A549 (cell line): Measurements from ENCODE around the gene PLEKHA6. TPM values are rescaled to one million over a fixed set of nuclear protein-coding genes. Genes with fewer than 3 reads are reported as not detected.

Experiments used
- ATAC-seq, 2 experiments: fragments of 200-7000 bp in 1 of 2; fragments of >200 bp in 1 of 2; cut with Nextera tagmentation in 1 of 2; cut with Tn5 transposase in 1 of 2; 3 replicates each; pipeline versions ENCODE4 v1.8.0 to v1.9.1; 2018 to 2020; ENCODE audit warnings: mild to moderate bottlenecking in 1 of 2, moderate library complexity in 1 of 2
- CTCF ChIA-PET: fragments of 300-600 bp; sonication (Branson Sonifier 250); formaldehyde crosslinking; extraction: SDS; loops from one replicate; lab custom pipeline; 2021; ENCODE audit warnings: antibody characterized with exemption, inconsistent platforms; lab: Yijun Ruan, JAX
- POLR2A ChIA-PET: fragments of 350-600 bp; formaldehyde crosslinking; extraction: SDS; loops from one replicate; lab custom pipeline; 2021; ENCODE audit warnings: antibody characterized with exemption, inconsistent platforms; lab: Yijun Ruan, JAX
- DNase-seq, 2 experiments: peaks; one replicate each; pipeline versions ENCODE4 v3.0.0 to v3.0.0-alpha.2; 2011 to 2016; ENCODE audit warnings: low read depth in 1 of 2, low spot score in 1 of 2
- FAIRE-seq: peaks from 2 replicates; lab custom pipeline; 2011; peaks lifted over from hg19 to GRCh38; lab: Jason Lieb, UNC
- H3K27ac ChIP-seq, 2 experiments: fragments of >200 bp; sonication (Bioruptor Twin); formaldehyde crosslinking; 3 replicates each; pipeline ENCODE4 v1.5.1; 2016 to 2017
- H3K4me1 ChIP-seq: fragments of >200 bp; sonication (Bioruptor Twin); formaldehyde crosslinking; 3 replicates; pipeline ENCODE4 v1.6.1; 2016
- H3K4me2 ChIP-seq: fragments of >200 bp; sonication (Bioruptor Twin); formaldehyde crosslinking; 3 replicates; pipeline ENCODE4 v1.6.1; 2016
- H3K4me3 ChIP-seq: fragments of >200 bp; sonication (Bioruptor Twin); formaldehyde crosslinking; 3 replicates; pipeline ENCODE4 v1.5.1; 2016
- H3K9me3 ChIP-seq: fragments of >200 bp; sonication (Bioruptor Twin); formaldehyde crosslinking; 3 replicates; pipeline ENCODE4 v1.6.1; 2016
- BHLHE40 ChIP-seq: IDR thresholded peaks from 2 replicates; pipeline ENCODE4 v1.6.1; 2012; ENCODE audit warnings: low read depth, low read length, inconsistent platforms
- CBX8 ChIP-seq: fragments of 200-600 bp; sonication (generic); IDR thresholded peaks from 2 replicates; pipeline ENCODE4 v1.6.1; 2016
- CHD4 ChIP-seq: fragments of 200-600 bp; sonication (generic); IDR thresholded peaks from 2 replicates; pipeline ENCODE4 v1.6.1; 2016; ENCODE audit warnings: antibody characterized with exemption, mild to moderate bottlenecking, borderline replicate concordance
- CTCF ChIP-seq: fragments of >200 bp; sonication (Bioruptor Twin); formaldehyde crosslinking; IDR thresholded peaks from 3 replicates; pipeline ENCODE4 v1.5.1; 2016
- E2F6 ChIP-seq: IDR thresholded peaks from 2 replicates; pipeline ENCODE4 v1.6.1; 2012; ENCODE audit warnings: low read depth, borderline replicate concordance
- ELK1 ChIP-seq: fragments of 150-350 bp; IDR thresholded peaks from 2 replicates; pipeline ENCODE4 v1.6.1; 2014; ENCODE audit warnings: low read depth, mild to moderate bottlenecking, low read length
- GATA3 ChIP-seq: IDR thresholded peaks from 2 replicates; pipeline ENCODE4 v1.6.1; 2012; ENCODE audit warnings: borderline replicate concordance
- HDAC2 ChIP-seq: fragments of 200-600 bp; sonication (generic); IDR thresholded peaks from 2 replicates; pipeline ENCODE4 v1.6.1; 2016
- HES2 ChIP-seq: fragments of >200 bp; sonication (Bioruptor Twin); formaldehyde crosslinking; IDR thresholded peaks from 2 replicates; pipeline ENCODE4 v1.6.1; 2016
- HEYL ChIP-seq: fragments of 250-450 bp; sonication (Bioruptor Pico); IDR thresholded peaks from 2 replicates; pipeline ENCODE4 v1.8.0; 2021; ENCODE audit warnings: mild to moderate bottlenecking, moderate library complexity
- HOXA7 ChIP-seq: fragments of 250-450 bp; sonication (Bioruptor Pico); IDR thresholded peaks from 2 replicates; pipeline ENCODE4 v1.5.0; 2020; ENCODE audit warnings: mild to moderate bottlenecking, moderate library complexity
- HOXB13 ChIP-seq: fragments of 250-450 bp; sonication (Bioruptor Pico); IDR thresholded peaks from 2 replicates; pipeline ENCODE4 v1.5.0; 2020; ENCODE audit warnings: low read depth, mild to moderate bottlenecking, moderate library complexity
- HOXB5 ChIP-seq: fragments of 250-450 bp; sonication (Bioruptor Pico); IDR thresholded peaks from 2 replicates; pipeline ENCODE4 v1.5.0; 2020; ENCODE audit warnings: mild to moderate bottlenecking, moderate library complexity
- JUN ChIP-seq, 2 experiments: fragments of >200 bp; sonication (Bioruptor Twin); formaldehyde crosslinking; IDR thresholded peaks; 2 replicates in 1 of 2; 3 replicates in 1 of 2; pipeline ENCODE4 v1.6.1; 2016 to 2017
- JUNB ChIP-seq: fragments of >200 bp; sonication (Bioruptor Twin); formaldehyde crosslinking; IDR thresholded peaks from 2 replicates; pipeline ENCODE4 v1.6.1; 2016
- KDM1A ChIP-seq: fragments of 200-600 bp; sonication (generic); IDR thresholded peaks from 2 replicates; pipeline ENCODE4 v1.6.1; 2016; ENCODE audit warnings: low read depth, mild to moderate bottlenecking
- KDM5A ChIP-seq: fragments of 200-600 bp; sonication (generic); IDR thresholded peaks from 2 replicates; pipeline ENCODE4 v1.6.1; 2016; ENCODE audit warnings: antibody characterized with exemption, mild to moderate bottlenecking
- MAFK ChIP-seq: fragments of 450-650 bp; IDR thresholded peaks from 2 replicates; pipeline ENCODE4 v1.6.1; 2014; ENCODE audit not compliant: partially characterized antibody
- MAZ ChIP-seq: fragments of 150-350 bp; IDR thresholded peaks from 2 replicates; pipeline ENCODE4 v1.6.1; 2014; ENCODE audit warnings: antibody characterized with exemption, low read depth, low read length, borderline replicate concordance
- NFE2L2 ChIP-seq: fragments of 150-350 bp; conservative IDR thresholded peaks from 2 replicates; pipeline ENCODE4 v1.6.1; 2014; ENCODE audit warnings: low read length
- NR3C1 ChIP-seq: fragments of >200 bp; sonication (Bioruptor Twin); formaldehyde crosslinking; IDR thresholded peaks from 3 replicates; pipeline ENCODE4 v1.6.1; 2017
- POLR2A ChIP-seq: IDR thresholded peaks from 2 replicates; pipeline ENCODE4 v1.6.1; 2012; ENCODE audit warnings: mild to moderate bottlenecking, low read length
- RAD21 ChIP-seq, 2 experiments: fragments of >200 bp in 1 of 2; sonication (Bioruptor Twin) in 1 of 2; formaldehyde crosslinking in 1 of 2; IDR thresholded peaks in 1 of 2; conservative IDR thresholded peaks in 1 of 2; 2 replicates in 1 of 2; 3 replicates in 1 of 2; pipeline ENCODE4 v1.6.1; 2012 to 2018; ENCODE audit warnings: inconsistent platforms in 1 of 2
- RARB ChIP-seq: fragments of 250-450 bp; sonication (Bioruptor Pico); IDR thresholded peaks from 2 replicates; pipeline ENCODE4 v1.8.0; 2021; ENCODE audit warnings: mild to moderate bottlenecking, moderate library complexity
- RCOR1 ChIP-seq: fragments of 150-350 bp; IDR thresholded peaks from 2 replicates; pipeline ENCODE4 v1.6.1; 2014; ENCODE audit warnings: antibody characterized with exemption, low read length, low read depth
- RNF2 ChIP-seq: fragments of 200-600 bp; sonication (generic); IDR thresholded peaks from 2 replicates; pipeline ENCODE4 v1.6.1; 2016; ENCODE audit warnings: low read depth, mild to moderate bottlenecking, antibody characterized with exemption, moderate library complexity, borderline replicate concordance
- SMC3 ChIP-seq: fragments of >200 bp; sonication (Bioruptor Twin); formaldehyde crosslinking; IDR thresholded peaks from 3 replicates; pipeline ENCODE4 v1.6.1; 2018; ENCODE audit warnings: inconsistent platforms
- SREBF2 ChIP-seq: fragments of 450-650 bp; IDR thresholded peaks from 2 replicates; pipeline ENCODE4 v1.6.1; 2014; ENCODE audit warnings: mild to moderate bottlenecking, moderate library complexity
- ZNF302 ChIP-seq: fragments of 250-450 bp; sonication (Bioruptor Pico); IDR thresholded peaks from 2 replicates; pipeline ENCODE4 v1.9.0; 2021; ENCODE audit warnings: inconsistent platforms, mild to moderate bottlenecking, moderate library complexity
- WGBS: methylation state at CpG from one replicate; pipeline ENCODE4 v1.1.6; 2017; ENCODE audit errors: missing lambda C conversion rate; 5-methylcytosine and 5-hydroxymethylcytosine counted together
- polyA plus RNA-seq, 4 experiments: library from polyadenylated mRNA; depleted of rRNA in 3 of 4; stranded (reverse); fragments of >200 nt; fragmentation: RNase III in 1 of 4; extraction: RNeasy Plus Mini Kit Qiagen cat#74134 plus additional on column Dnase treatment in 1 of 4; gene quantifications; 2 replicates in 3 of 4; 3 replicates in 1 of 4; pipeline ENCODE4 v1.2.3, GENCODE V29; 2011 to 2017
- TF ChIP-seq, protein P1 (sequence below): fragments of 250-450 bp; sonication (Bioruptor Pico); IDR thresholded peaks from 2 replicates; pipeline ENCODE4 v1.5.0; 2020; ENCODE audit warnings: low read depth, mild to moderate bottlenecking, moderate library complexity
- TF ChIP-seq, protein P2 (sequence below): fragments of 450-650 bp; IDR thresholded peaks from 2 replicates; pipeline ENCODE4 v1.6.1; 2014; ENCODE audit warnings: antibody characterized with exemption

The PLEKHA6 gene
- polyA plus RNA-seq, 2 of the 4 experiments (the other 2 are of a cell fraction) = 13.0 to 26.2 TPM

DNA sequence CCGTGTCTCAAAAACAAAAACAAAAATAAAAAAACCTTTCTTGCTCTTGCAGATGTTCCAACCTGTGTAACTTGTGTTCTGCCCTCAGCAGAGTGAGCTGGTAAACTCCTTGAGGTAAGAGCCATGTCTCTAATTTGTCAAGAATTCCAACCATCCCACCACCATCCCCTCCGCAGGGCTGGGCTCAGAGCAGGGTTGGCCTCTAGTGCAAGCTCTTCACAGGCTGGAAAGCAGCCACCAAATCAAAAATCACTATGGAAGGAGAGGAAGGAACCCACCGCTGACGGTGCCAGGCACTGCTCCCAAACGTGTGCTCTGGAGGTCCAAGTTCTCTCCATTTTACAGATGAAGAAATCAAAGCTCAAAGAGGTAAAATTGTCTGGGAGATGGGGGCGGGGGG lies 9.4 kb downstream of the PLEKHA6 start:
- H3K4me3 ChIP-seq = no peak overlapping the region
- no peak overlapping the region for H3K27ac ChIP-seq
- no peak for FAIRE-seq
- no peak for DNase-seq
- 89% methylated on average over 6 of the region's 6 CpGs for WGBS
- ATAC-seq = no peak
- no peaks in the 10 kb centered on the region for H3K9me3 ChIP-seq
- no peak overlapping the region for H3K4me2 ChIP-seq
- ChIA-PET POLR2A (no interaction called here), CTCF (interaction anchor here (0.8 to 8.5 kb wide), 8 partner anchors 9 to 479 kb away, joined by 3 to 86 read pairs (median 6); partner anchors contain the start of genes GOLT1A and PLEKHA6)
- TF ChIP-seq BHLHE40 = no peak
- TF ChIP-seq RCOR1 = no peak
- no peak for TF ChIP-seq ZNF302 (CRISPR knock-in tag)
- no peak for TF ChIP-seq RNF2
- TF ChIP-seq SMC3 = no peak
- TF ChIP-seq CHD4 = no peak
- TF ChIP-seq, protein P1, sequence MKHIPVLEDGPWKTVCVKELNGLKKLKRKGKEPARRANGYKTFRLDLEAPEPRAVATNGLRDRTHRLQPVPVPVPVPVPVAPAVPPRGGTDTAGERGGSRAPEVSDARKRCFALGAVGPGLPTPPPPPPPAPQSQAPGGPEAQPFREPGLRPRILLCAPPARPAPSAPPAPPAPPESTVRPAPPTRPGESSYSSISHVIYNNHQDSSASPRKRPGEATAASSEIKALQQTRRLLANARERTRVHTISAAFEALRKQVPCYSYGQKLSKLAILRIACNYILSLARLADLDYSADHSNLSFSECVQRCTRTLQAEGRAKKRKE (CRISPR knock-in tag) = no peak
- no peak for TF ChIP-seq KDM1A
- TF ChIP-seq JUNB = no peak
- no peak for TF ChIP-seq RARB (CRISPR knock-in tag)
- TF ChIP-seq CTCF = no peak
- no peak for TF ChIP-seq HOXB5 (CRISPR knock-in tag)
- no peak for TF ChIP-seq NFE2L2
- TF ChIP-seq MAFK = no peak
- no peak for TF ChIP-seq MAZ
- no peak for TF ChIP-seq CBX8
- peaks cover 47% of the 10 kb centered on the region for H3K4me1 ChIP-seq

DNA sequence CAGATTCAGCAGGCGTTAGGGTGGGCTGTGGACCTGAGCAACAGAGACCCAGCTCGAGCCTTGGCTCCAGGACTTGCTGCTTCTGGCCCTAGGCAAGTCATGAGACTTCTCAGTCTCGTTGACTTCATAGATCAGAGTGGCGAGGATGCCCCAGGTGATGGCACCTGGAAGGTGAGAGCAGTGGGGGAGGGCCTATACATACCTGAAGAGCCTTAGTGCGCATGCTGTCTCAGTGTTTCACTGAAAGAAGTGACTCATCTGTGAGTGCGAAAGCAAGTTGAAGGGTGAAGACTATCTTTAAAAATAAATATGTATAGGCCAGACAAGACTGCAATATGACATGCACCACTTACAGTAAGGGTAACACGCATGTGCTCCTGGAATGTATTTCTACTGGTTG lies 10.1 kb downstream of the PLEKHA6 start:
- 80% methylated on average over 7 of the region's 7 CpGs for WGBS
- POLR2A ChIA-PET = interaction anchor here (0.6 kb wide), 1 partner anchor 21 kb away, joined by 3 read pairs; no protein-coding TSS in a partner anchor
- FAIRE-seq = no peak

GRCh38 chr1:204348722-204349121 lies 11.0 kb downstream of the PLEKHA6 start:
- Histone ChIP-seq H3K9me3 (no peaks in the 10 kb centered on the region), H3K4me2 (peak overlapping the region; percentile 51), H3K4me3 (no peak overlapping the region), H3K27ac (peak overlapping the region; percentile 48 to 71; a peak in 5 of 6 replicates), H3K4me1 (peaks cover 56% of the 10 kb centered on the region)
- FAIRE-seq (no peak), ATAC-seq (peak in 1 of 2 experiments; percentile 54; a peak in 3 of 6 replicates), DNase-seq (no peak)
- WGBS = 27% methylated on average over 5 of the region's 6 CpGs
- ChIA-PET POLR2A (no interaction called here), CTCF (interaction anchor here (0.7 to 8.5 kb wide), 3 partner anchors 10 to 209 kb away, joined by 3 to 86 read pairs (median 12); partner anchors contain the start of gene PLEKHA6)
- TF ChIP-seq E2F6 = no peak
- no peak for TF ChIP-seq KDM5A
- TF ChIP-seq JUNB = no peak
- no peak for TF ChIP-seq RARB (CRISPR knock-in tag)
- no peak for TF ChIP-seq BHLHE40
- TF ChIP-seq HOXA7 (CRISPR knock-in tag) = no peak
- no peak for TF ChIP-seq JUN (IDR thresholded peaks at IDR 0.05)
- TF ChIP-seq ELK1 = no peak
- no peak for TF ChIP-seq HES2
- no peak for TF ChIP-seq HDAC2
- no peak for TF ChIP-seq SREBF2
- TF ChIP-seq GATA3 = no peak
- TF ChIP-seq RAD21 (conservative IDR thresholded peaks at IDR 0.05 in 1 of 2, IDR thresholded peaks at IDR 0.05 in 1 of 2) = no peak
- no peak for TF ChIP-seq KDM1A
- TF ChIP-seq, protein P2, sequence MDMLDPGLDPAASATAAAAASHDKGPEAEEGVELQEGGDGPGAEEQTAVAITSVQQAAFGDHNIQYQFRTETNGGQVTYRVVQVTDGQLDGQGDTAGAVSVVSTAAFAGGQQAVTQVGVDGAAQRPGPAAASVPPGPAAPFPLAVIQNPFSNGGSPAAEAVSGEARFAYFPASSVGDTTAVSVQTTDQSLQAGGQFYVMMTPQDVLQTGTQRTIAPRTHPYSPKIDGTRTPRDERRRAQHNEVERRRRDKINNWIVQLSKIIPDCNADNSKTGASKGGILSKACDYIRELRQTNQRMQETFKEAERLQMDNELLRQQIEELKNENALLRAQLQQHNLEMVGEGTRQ = no peak
- no peak for TF ChIP-seq CBX8
- TF ChIP-seq HEYL = no peak
- TF ChIP-seq HOXB13 (CRISPR knock-in tag) = no peak

More for the DNA sequence above, 10.1 kb downstream of the PLEKHA6 start:
- CTCF ChIA-PET = interaction anchor here (0.7 to 8.5 kb wide), 8 partner anchors 9 to 478 kb away, joined by 3 to 86 read pairs (median 6); partner anchors contain the start of genes GOLT1A and PLEKHA6
- peaks cover 54% of the 10 kb centered on the region for H3K4me1 ChIP-seq
- no peak for TF ChIP-seq KDM1A
- TF ChIP-seq RARB (CRISPR knock-in tag) = no peak
- TF ChIP-seq JUNB = no peak
- TF ChIP-seq POLR2A = no peak
- TF ChIP-seq NR3C1 = no peak
- H3K9me3 ChIP-seq = no peaks in the 10 kb centered on the region
- DNase-seq (no peak), ATAC-seq (no peak)
- H3K4me3 ChIP-seq = no peak overlapping the region
- H3K27ac ChIP-seq = no peak overlapping the region
- no peak overlapping the region for H3K4me2 ChIP-seq
